ENCODE measurements around the gene ZNF556. TPM values are rescaled to one million over a fixed set of nuclear protein-coding genes. Genes with fewer than 3 reads are reported as not detected.

Gene ZNF556
- not detected for total RNA-seq

DNA sequence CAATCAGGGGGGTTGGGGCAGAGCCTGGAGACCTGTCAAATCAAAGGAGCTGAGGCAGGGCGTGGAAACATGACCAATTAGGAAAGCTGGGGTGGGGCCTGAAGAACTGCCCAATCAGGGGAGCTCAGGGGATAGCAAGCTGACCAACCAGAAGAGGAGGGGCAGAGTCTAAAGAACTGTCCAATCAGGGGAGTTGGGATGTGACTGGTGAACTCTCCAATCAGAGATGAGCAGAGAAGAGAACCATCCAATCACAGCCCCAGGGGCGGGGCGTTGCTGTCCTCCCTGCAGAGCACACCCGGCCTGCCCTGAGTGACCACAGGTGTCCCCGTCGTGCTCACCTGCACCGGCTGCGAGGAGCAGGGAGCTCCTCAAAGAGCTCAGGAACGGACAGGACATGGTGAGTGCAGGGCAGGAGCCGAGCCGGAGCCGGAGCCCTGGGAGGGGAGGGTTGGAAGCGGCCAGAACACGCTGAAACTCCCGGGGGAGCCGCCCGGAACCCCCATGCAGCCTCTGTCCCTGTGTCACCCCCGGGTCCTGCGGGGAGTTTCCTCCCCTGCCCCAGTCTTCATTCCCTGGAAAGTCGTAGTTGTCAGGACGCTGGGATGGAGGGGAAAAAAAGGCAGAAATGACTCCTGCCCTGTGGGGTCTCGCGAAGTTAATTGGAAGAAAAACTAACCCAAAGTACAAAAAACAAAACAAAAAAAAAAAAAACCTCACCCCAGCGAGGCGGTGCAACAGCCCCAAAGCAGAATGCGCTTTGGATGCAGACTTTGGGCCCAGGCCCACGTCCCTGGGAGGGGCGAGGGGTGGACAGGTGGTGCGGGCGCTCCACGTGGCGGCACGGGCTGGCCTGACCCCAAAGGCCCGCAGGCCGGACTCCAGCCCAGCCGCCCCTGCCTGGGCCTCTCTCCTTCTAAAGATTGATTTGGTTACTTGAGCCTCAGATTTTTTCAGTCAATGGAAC, at the start of gene ZNF556:
Gene ZNF556, plus strand, starts transcription at position 311 of the 967 bp plus-strand sequence. Its CDS starts 87 bp downstream, at position 398.
- no peaks in the 10 kb centered on the region for H3K4me1 ChIP-seq
- TF ChIP-seq CTCF (IDR thresholded peaks at IDR 0.05): no peak
- TF ChIP-seq POLR2A (IDR thresholded peaks at IDR 0.05): no peak
- no peak within 1 kb of the TSS for H3K4me3 ChIP-seq
- H3K27ac ChIP-seq: no peak within 1 kb of the TSS
- ATAC-seq (no peak), DNase-seq (peak in 1 of 4 donors; percentile 17)
- 78 to 82% methylated on average over 27 to 36 of the region's 36 CpGs for WGBS, 2 donors
- H3K9me3 ChIP-seq: no peaks in the 10 kb centered on the region
- intact Hi-C loops (cut with DNase I): no loop called here
- H3K27me3 ChIP-seq: no peaks in the 10 kb centered on the region
- H3K36me3 ChIP-seq (replicated peaks in 1 of 2; ENCODE audit: insufficient read depth in 1 of 2, low read depth in 2 of 2): no peaks in the 10 kb centered on the region

- Histone ChIP-seq H3K36me3 (replicated peaks in 1 of 2; ENCODE audit: insufficient read depth in 1 of 2, low read depth in 2 of 2) (no peaks in the 10 kb centered on the region), H3K4me1 (peaks cover 14% of the 10 kb centered on the region), H3K9me3 (no peaks in the 10 kb centered on the region), H3K27me3 (no peaks in the 10 kb centered on the region), H3K4me3 (peak within 1 kb of the TSS; percentile 70 to 81), H3K27ac (peak within 1 kb of the TSS in 3 of 4 donors; percentile 47 to 62 (median 60))
- intact Hi-C loops (cut with DNase I): no loop called here
- ATAC-seq: peak; percentile 99
- TF ChIP-seq POLR2A (IDR thresholded peaks at IDR 0.05): peak in 2 of 3 donors; percentile 35 to 36
- peak; percentile 93 to 99 (median 97) for TF ChIP-seq CTCF (IDR thresholded peaks at IDR 0.05)
- 1% methylated on average over 23 to 41 of the region's 64 CpGs for WGBS, 2 donors
- DNase-seq: peak; percentile 98 to 99 (median 98)
Observed at GRCh38 chr19:2819540-2820111, 47.5 kb upstream of the ZNF556 start, which contains the start of gene ZNF554. ZNF554 (plus strand) TSS chr19:2819868; CDS start chr19:2820072, 204 bp downstream.

- DNase-seq (peak in 2 of 4 donors; percentile 10 to 26), ATAC-seq (peak; percentile 4)
- no peak for TF ChIP-seq POLR2A (IDR thresholded peaks at IDR 0.05)
- no peak for TF ChIP-seq CTCF (IDR thresholded peaks at IDR 0.05)
- intact Hi-C loops (cut with DNase I): no loop called here
- WGBS, 2 donors: 1 to 13% methylated on average over 3 to 33 of the region's 36 CpGs
- Histone ChIP-seq H3K27ac (peak overlapping the region in 3 of 4 donors; percentile 47 to 62 (median 60)), H3K4me1 (peaks cover 14% of the 10 kb centered on the region), H3K27me3 (no peaks in the 10 kb centered on the region), H3K36me3 (replicated peaks in 1 of 2; ENCODE audit: insufficient read depth in 1 of 2, low read depth in 2 of 2) (no peaks in the 10 kb centered on the region), H3K9me3 (no peaks in the 10 kb centered on the region), H3K4me3 (peak overlapping the region; percentile 70 to 81)
Observed at GRCh38 chr19:2820112-2820702, 46.9 kb upstream of the ZNF556 start.

- H3K9me3 ChIP-seq: no peaks in the 10 kb centered on the region
- no peak for DNase-seq
- no peak for ATAC-seq
- no peak overlapping the region for H3K27ac ChIP-seq
- intact Hi-C loops (cut with DNase I): no loop called here
- no peaks in the 10 kb centered on the region for H3K27me3 ChIP-seq
- TF ChIP-seq CTCF (IDR thresholded peaks at IDR 0.05) (no peak), POLR2A (IDR thresholded peaks at IDR 0.05) (no peak)
- H3K4me3 ChIP-seq: no peak overlapping the region
- peaks cover 14% of the 10 kb centered on the region for H3K4me1 ChIP-seq
- H3K36me3 ChIP-seq (replicated peaks in 1 of 2; ENCODE audit: insufficient read depth in 1 of 2, low read depth in 2 of 2): no peaks in the 10 kb centered on the region
- 94% methylated on average over 4 to 5 of the region's 5 CpGs for WGBS, 2 donors
Observed at GRCh38 chr19:2822846-2823245, 44.3 kb upstream of the ZNF556 start.

Data from body of pancreas (tissue), 4 donors.